HEK293 (cell line): ENCODE data around the gene IFI27L2.

Experiments used
- CTCF ChIP-seq: fragments of 450-650 bp; formaldehyde crosslinking; IDR thresholded peaks from 2 replicates; pipeline ENCODE4 v1.5.1; 2016; ENCODE audit warnings: missing biosample characterization, missing genetic modification characterization
- YY1 ChIP-seq: fragments of 450-650 bp; formaldehyde crosslinking; IDR thresholded peaks from 2 replicates; pipeline ENCODE4 v1.5.1; 2018; ENCODE audit warnings: missing biosample characterization, missing genetic modification characterization

DNA sequence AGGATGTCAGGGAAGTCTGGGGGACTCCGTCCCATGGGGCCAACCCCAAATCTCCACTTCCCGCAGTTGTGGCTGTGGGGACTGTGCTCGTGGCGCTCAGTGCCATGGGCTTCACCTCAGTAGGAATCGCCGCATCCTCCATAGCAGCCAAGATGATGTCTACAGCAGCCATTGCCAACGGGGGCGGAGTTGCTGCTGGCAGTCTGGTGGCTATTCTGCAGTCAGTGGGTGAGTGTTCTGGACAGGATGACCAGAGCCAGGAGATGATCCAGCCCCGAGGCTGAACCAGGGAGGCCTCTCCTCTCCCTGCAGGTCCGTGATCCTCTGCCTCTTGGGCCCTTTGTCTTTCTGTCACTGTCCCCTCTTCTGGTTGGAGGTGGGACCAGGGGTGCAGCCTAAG, 27.7 kb downstream of the IFI27L2 start:
- no peak for TF ChIP-seq YY1 (tag by site-specific recombination)
- no peak for TF ChIP-seq CTCF
